C4-2B (cell line): ENCODE data around the gene CEACAM4.

Experiments used
- CTCF ChIP-seq: fragments of 450-650 bp; conservative IDR thresholded peaks from 2 replicates; pipeline ENCODE4 v1.5.1; 2017; ENCODE audit warnings: mild to moderate bottlenecking
- ZFX ChIP-seq: fragments of 450-650 bp; IDR thresholded peaks from 2 replicates; pipeline ENCODE4 v1.6.1; 2017

DNA sequence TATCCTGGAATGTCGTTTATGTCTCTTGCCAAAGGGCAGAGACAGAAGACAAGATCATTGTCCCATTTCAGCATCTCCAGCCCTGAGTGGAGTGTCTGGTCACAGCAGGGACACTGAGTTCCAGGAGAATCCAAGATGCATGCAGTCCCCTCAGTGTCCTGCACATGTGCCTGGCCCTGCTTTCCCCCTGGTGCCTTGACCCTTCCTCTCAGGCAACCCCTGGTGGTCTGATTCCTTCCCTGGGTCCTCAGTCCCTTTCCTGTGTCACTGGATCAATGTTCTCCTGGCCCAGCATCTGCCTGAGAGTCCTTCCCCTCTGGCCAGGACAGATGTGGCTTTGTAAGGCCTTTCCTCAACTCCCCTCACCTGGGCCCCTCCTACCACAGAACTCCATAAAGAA is 41.9 kb downstream of the CEACAM4 start:
- TF ChIP-seq CTCF (no peak), ZFX (no peak)
